ENCODE measurements around the gene PARL. TPM values are rescaled to one million over a fixed set of nuclear protein-coding genes. Genes with fewer than 3 reads are reported as not detected.

Gene PARL
- total and polyA plus RNA-seq, 2 of the 13 experiments (the other 11 are each of a cell fraction or from before 2014, with no cell fraction given) = 46.3 to 58.6 TPM

- TF ChIP-seq DBP (CRISPR knock-in tag; IDR thresholded peaks at IDR 0.05; ENCODE audit: not compliant biosample characterization) = no peak
- TF ChIP-seq TCF7 (IDR thresholded peaks at IDR 0.05; ENCODE audit: low read depth) = 0 out of 2 replicates have a peak, but pooled peaks have one; percentile 25
- TF ChIP-seq MEIS1 (CRISPR knock-in tag; IDR thresholded peaks at IDR 0.05; ENCODE audit: borderline replicate concordance) = no peak
- TF ChIP-seq KDM6A (CRISPR knock-in tag; IDR thresholded peaks at IDR 0.05; ENCODE audit: low read depth) = 0 out of 2 replicates have a peak, but pooled peaks have one; percentile 30
Observed at GRCh38 chr3:183892610-183893214, 8.0 kb upstream of the PARL start (continued).

- DNase-seq (ENCODE audit: low spot score) (no peak), FAIRE-seq (no peak), ATAC-seq (no peak)
- Histone ChIP-seq H2AFZ (ENCODE audit: low read length) (no peak overlapping the region), H3K27me3 (ENCODE audit: control insufficient read depth in 1 of 2, insufficient read depth in 2 of 2, low read length in 2 of 2) (no peaks in the 10 kb centered on the region; a peak in 2 of 5 replicates), H4K20me1 (ENCODE audit: insufficient read depth, low read length) (peaks cover 3% of the 10 kb centered on the region; the same call in 1 of the 2 replicates), H3K4me2 (ENCODE audit: low read depth, low read length) (peak overlapping the region; percentile 97; the same call in 1 of the 2 replicates), H3K9ac (ENCODE audit: insufficient read depth, low read depth, low read length) (no peak overlapping the region), H3K9me3 (ENCODE audit: low read length) (no peaks in the 10 kb centered on the region), H3K4me1 (ENCODE audit: insufficient read depth, low read length) (peaks cover 22% of the 10 kb centered on the region; the same call in 1 of the 2 replicates), H3K4me3 (replicated peaks in 1 of 3; ENCODE audit: insufficient read depth in 1 of 3, low read depth in 2 of 3, low read length in 3 of 3) (peak overlapping the region in 1 of 3 experiments; percentile 84; a peak in 1 of 6 replicates), H3K79me2 (ENCODE audit: insufficient read depth, low read length) (peaks cover 32% of the 10 kb centered on the region), H3K27ac (ENCODE audit: extremely low read length, insufficient read depth, low read length) (no peak overlapping the region), H3K36me3 (replicated peaks in 1 of 2; ENCODE audit: control insufficient read depth in 1 of 2, insufficient read depth in 2 of 2, low read length in 2 of 2) (peaks cover 0 to 3% of the 10 kb centered on the region in 2 experiments; a peak in 1 of 5 replicates)
- ChIA-PET CTCF (ENCODE audit: low intra/inter-chr PET ratio, low total read pairs) (no interaction called here), POLR2A (interaction anchor here (1.5 kb wide), 1 partner anchor 362 kb away, joined by 5 read pairs; the partner anchor contains the start of gene ALG3)
- in situ Hi-C loops (cut with HindIII; ENCODE audit: extremely low pct_ligation_motif_present, low pct_unique_long_range_greater_than_20kb) (loop anchor here (25.0 kb wide), 1 partner anchor 252 kb away; the partner anchor contains the start of gene EIF2B5), intact Hi-C loops (cut with micrococcal nuclease; ENCODE audit: unreplicated experiment) (loop anchor here (5.0 kb wide), 1 partner anchor 362 kb away; the partner anchor contains the start of genes ALG3 and EEF1AKMT4)
- 77% methylated on average over 10 of the region's 10 CpGs for WGBS (ENCODE audit: low lambda C conversion rate)
- BruUV-seq (replicated peaks) = no TSS peak
- no peak for TF ChIP-seq NFYB (CRISPR knock-in tag; IDR thresholded peaks at IDR 0.05)
- TF ChIP-seq KLF16 (CRISPR knock-in tag; IDR thresholded peaks at IDR 0.05) = no peak
- no peak for TF ChIP-seq ZNF770 (CRISPR knock-in tag; IDR thresholded peaks at IDR 0.05)
- no peak for TF ChIP-seq ZNF24 (IDR thresholded peaks at IDR 0.05)
- no peak for TF ChIP-seq FOXK1 (CRISPR knock-in tag; IDR thresholded peaks at IDR 0.05; ENCODE audit: borderline replicate concordance, low read depth)
- TF ChIP-seq ARHGAP35 (CRISPR knock-in tag; IDR thresholded peaks at IDR 0.05; ENCODE audit: borderline replicate concordance) = no peak
Observed at GRCh38 chr3:183885766-183886165, 1.1 kb upstream of the PARL start.

Data from HepG2 (cell line).